NT2/D1 (cell line): ENCODE results near the gene KRTAP9-6.

Source experiments
- DNase-seq: peaks from one replicate; pipeline ENCODE4 v3.0.0-alpha.2; 2011; ENCODE audit warnings: low read depth, low spot score
- H3K27me3 ChIP-seq: 2 replicates; pipeline ENCODE4 v1.6.0; 2011; ENCODE audit warnings: mild to moderate bottlenecking; ENCODE audit not compliant: insufficient read length, insufficient read depth
- H3K36me3 ChIP-seq: 2 replicates; pipeline ENCODE4 v1.6.1; 2011; ENCODE audit warnings: mild to moderate bottlenecking, low read length, mixed read lengths; ENCODE audit not compliant: insufficient read depth, insufficient read length
- H3K4me1 ChIP-seq: 2 replicates; pipeline ENCODE4 v1.5.1; 2011; ENCODE audit not compliant: insufficient read depth, insufficient read length
- H3K4me3 ChIP-seq: 2 replicates; pipeline ENCODE4 v1.5.1; 2011; ENCODE audit warnings: low read depth; ENCODE audit not compliant: insufficient read length
- H3K9ac ChIP-seq: 2 replicates; pipeline ENCODE4 v1.6.0; 2011; ENCODE audit warnings: low read depth; ENCODE audit not compliant: insufficient read length
- H3K9me3 ChIP-seq: 2 replicates; pipeline ENCODE4 v1.5.1; 2011; ENCODE audit warnings: mild to moderate bottlenecking, low read length; ENCODE audit not compliant: insufficient read depth
- SUZ12 ChIP-seq: IDR thresholded peaks from 2 replicates; pipeline ENCODE4 v1.6.1; 2011; ENCODE audit not compliant: insufficient read length, insufficient read depth; ENCODE audit errors: extremely low read depth
- YY1 ChIP-seq: IDR thresholded peaks from 2 replicates; pipeline ENCODE4 v1.6.1; 2011; ENCODE audit not compliant: insufficient read length, insufficient read depth
- ZNF274 ChIP-seq: IDR thresholded peaks from 2 replicates; pipeline ENCODE4 v1.6.1; 2011; ENCODE audit warnings: mild to moderate bottlenecking, low read depth, low read length

The KRTAP9-6 gene

DNA sequence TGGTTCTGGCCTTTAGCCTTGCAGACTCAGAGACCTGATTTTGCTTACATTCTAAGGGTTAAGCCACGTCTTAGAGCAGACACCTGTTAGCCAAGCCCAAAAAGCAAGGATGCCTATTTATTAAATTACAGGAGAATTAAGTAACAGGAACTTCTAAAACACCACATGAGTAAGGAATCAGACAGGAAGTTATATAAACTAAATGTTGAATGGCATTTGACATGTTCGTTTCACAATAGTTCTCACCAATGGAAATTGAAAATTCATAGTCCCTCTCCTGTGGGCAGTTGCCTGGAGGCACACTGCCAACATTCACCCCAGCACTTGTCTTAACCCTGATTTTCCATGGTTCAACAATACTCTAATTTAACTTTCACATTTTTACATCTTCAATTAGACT, 19.4 kb downstream of the KRTAP9-6 start:
- Histone ChIP-seq H3K9ac (no peak overlapping the region), H3K4me3 (no peak overlapping the region), H3K27me3 (no peaks in the 10 kb centered on the region), H3K4me1 (no peaks in the 10 kb centered on the region), H3K9me3 (no peaks in the 10 kb centered on the region), H3K36me3 (no peaks in the 10 kb centered on the region)
- TF ChIP-seq SUZ12, result no peak
- no peak for TF ChIP-seq ZNF274
- TF ChIP-seq YY1, result no peak
- no peak for DNase-seq

DNA sequence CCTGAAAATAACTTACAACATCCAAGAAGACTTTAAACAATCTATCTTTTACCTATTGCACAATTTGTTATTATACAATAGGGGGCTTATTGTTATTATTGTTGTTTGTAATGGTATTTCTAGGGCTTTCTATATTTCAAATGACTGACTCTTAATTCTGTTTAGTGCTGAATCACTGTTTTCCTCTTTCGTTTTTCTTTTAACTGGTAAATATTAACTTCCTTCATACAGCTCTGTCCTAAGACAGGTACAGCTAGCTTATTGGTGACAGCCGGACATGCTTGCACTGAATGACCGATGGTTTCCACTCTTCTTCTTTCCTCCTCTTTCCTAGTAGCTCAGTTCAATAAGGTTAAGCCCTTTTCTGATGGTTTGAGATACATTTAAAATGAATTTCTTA, 21.9 kb downstream of the KRTAP9-6 start:
- TF ChIP-seq YY1 (no peak), ZNF274 (no peak), SUZ12 (no peak)
- Histone ChIP-seq H3K4me1 (no peaks in the 10 kb centered on the region), H3K4me3 (no peak overlapping the region), H3K9me3 (no peaks in the 10 kb centered on the region), H3K36me3 (no peaks in the 10 kb centered on the region), H3K27me3 (no peaks in the 10 kb centered on the region), H3K9ac (no peak overlapping the region)
- DNase-seq, result no peak

DNA sequence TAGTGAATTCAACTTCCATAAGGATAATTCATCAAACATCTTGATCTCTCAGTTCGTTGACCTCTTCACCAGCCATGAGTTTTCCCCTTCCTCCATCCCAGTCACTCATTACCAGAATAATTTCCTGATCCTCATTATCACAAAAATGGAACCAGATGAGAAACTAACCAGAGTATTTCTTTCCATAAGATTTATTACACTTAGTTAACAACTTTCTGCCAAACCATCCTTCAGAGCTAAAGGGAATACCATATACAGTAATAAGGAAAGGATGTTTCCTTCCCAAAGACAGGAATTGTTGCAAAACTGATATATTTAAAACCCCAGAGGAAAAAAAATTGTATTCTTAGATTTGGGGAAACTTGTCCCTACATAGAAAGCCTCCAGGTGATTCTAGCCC, 28.8 kb downstream of the KRTAP9-6 start:
- DNase-seq, result no peak
- TF ChIP-seq ZNF274, result no peak
- no peak for TF ChIP-seq SUZ12
- TF ChIP-seq YY1, result no peak

DNA sequence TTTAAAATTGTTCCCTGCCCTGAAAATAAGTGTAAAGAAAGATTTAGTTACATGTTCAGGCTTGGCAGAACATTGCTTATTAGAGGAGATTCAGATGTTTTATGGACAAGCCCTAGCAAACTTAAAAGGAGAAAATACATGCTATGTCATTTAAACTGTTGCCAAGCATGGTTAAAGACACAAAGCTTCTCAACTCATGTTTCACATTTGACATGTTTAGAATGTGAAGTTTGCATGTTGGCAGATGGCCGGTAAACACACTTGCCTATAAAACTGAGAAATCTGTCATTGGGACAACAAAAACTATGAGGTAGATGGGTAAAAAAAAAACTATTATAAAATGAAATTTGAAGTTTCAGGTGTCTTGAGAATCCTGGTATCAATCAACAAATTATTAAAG, 31.7 kb downstream of the KRTAP9-6 start:
- no peaks in the 10 kb centered on the region for H3K36me3 ChIP-seq
- no peak overlapping the region for H3K9ac ChIP-seq
- no peaks in the 10 kb centered on the region for H3K9me3 ChIP-seq
- H3K4me3 ChIP-seq, result no peak overlapping the region
- no peaks in the 10 kb centered on the region for H3K4me1 ChIP-seq
- H3K27me3 ChIP-seq, result no peaks in the 10 kb centered on the region
- TF ChIP-seq ZNF274 (no peak), YY1 (no peak), SUZ12 (no peak)
- no peak for DNase-seq

More for the DNA sequence above, 28.8 kb downstream of the KRTAP9-6 start:
- H3K4me3 ChIP-seq, result no peak overlapping the region
- H3K36me3 ChIP-seq, result no peaks in the 10 kb centered on the region
- H3K4me1 ChIP-seq, result no peaks in the 10 kb centered on the region
- H3K27me3 ChIP-seq, result no peaks in the 10 kb centered on the region
- no peaks in the 10 kb centered on the region for H3K9me3 ChIP-seq
- H3K9ac ChIP-seq, result no peak overlapping the region

DNA sequence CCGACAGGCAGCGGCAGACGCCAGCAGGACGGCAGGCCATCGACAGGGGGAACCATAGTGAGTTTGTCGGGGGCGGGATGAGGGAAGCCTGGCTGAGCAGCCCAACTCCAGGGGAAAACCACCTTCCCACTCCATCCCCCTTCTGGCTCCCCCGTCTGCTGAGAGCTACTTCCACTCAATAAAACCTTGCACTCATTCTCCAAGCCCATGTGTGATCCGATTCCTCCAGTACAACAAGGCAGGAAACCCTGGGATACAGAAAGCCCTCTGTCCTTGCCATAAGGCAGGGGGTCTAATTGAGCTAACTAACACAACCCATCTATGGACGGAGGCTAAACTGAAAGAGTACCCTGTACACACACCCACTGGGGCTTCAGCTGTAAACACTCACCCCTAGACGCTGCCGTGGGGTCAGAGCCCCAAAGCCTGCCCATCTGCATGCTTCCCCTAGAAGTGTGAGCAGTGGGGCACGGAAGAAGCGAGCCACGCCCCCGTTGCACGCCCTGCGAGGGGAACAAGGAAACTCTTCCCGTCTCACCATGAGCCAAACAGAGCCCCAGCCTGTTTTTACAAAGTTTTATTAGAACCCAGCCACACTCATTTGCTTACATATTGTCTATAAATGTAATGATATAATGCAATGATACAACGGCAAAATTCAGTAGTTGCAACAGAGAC, 33.4 kb downstream of the KRTAP9-6 start:
- Histone ChIP-seq H3K4me1 (no peaks in the 10 kb centered on the region), H3K9me3 (no peaks in the 10 kb centered on the region), H3K27me3 (no peaks in the 10 kb centered on the region), H3K4me3 (no peak overlapping the region), H3K36me3 (no peaks in the 10 kb centered on the region), H3K9ac (no peak overlapping the region)
- TF ChIP-seq YY1, result no peak
- no peak for TF ChIP-seq ZNF274
- TF ChIP-seq SUZ12, result no peak
- no peak for DNase-seq

DNA sequence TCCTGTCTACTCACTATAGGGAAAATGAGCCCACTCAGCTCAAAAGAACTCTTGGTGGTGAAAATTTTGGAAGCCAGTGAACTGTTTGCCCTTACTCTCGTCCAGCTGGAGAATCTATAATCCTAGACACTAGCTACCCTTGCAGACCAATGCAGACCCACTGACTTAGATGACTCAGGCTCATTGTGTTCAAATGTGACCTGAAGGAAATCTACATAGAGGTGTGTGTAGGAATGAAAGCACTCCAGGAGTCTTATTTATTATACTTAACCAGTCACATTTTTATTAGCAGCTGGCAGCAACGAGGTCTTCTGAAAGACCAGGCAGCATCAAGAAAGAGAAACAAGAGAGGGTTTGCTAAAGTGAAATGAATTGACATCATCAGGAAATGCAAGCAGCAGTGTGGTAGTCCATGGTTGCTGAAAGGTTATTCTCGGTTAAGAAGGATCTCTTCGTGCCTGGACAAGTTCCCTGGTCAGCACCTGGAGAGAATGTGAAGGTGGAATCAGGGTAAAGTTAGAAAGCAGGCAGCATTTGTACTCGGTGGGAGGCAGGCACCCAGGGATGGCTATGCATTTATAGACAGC, 36.1 kb downstream of the KRTAP9-6 start:
- no peak overlapping the region for H3K4me3 ChIP-seq
- H3K4me1 ChIP-seq, result no peaks in the 10 kb centered on the region
- H3K9ac ChIP-seq, result no peak overlapping the region
- H3K9me3 ChIP-seq, result no peaks in the 10 kb centered on the region
- no peaks in the 10 kb centered on the region for H3K27me3 ChIP-seq
- H3K36me3 ChIP-seq, result no peaks in the 10 kb centered on the region
- no peak for DNase-seq
- TF ChIP-seq YY1, result no peak
- no peak for TF ChIP-seq ZNF274
- TF ChIP-seq SUZ12, result no peak
